C1 segment of cervical spinal cord (tissue), 14 donors: Measurements from ENCODE around the gene COL27A1.
"Not testable (repeated sequence)": the region's sequence is repeated elsewhere in the genome, so short reads cannot be mapped to it uniquely, and the experiment has no call there.

ENCODE experiments used
- DNase-seq, 14 donors: peaks; one replicate each; lab custom pipeline; 2025; lab: John Stamatoyannopoulos, UW

The COL27A1 gene

DNA sequence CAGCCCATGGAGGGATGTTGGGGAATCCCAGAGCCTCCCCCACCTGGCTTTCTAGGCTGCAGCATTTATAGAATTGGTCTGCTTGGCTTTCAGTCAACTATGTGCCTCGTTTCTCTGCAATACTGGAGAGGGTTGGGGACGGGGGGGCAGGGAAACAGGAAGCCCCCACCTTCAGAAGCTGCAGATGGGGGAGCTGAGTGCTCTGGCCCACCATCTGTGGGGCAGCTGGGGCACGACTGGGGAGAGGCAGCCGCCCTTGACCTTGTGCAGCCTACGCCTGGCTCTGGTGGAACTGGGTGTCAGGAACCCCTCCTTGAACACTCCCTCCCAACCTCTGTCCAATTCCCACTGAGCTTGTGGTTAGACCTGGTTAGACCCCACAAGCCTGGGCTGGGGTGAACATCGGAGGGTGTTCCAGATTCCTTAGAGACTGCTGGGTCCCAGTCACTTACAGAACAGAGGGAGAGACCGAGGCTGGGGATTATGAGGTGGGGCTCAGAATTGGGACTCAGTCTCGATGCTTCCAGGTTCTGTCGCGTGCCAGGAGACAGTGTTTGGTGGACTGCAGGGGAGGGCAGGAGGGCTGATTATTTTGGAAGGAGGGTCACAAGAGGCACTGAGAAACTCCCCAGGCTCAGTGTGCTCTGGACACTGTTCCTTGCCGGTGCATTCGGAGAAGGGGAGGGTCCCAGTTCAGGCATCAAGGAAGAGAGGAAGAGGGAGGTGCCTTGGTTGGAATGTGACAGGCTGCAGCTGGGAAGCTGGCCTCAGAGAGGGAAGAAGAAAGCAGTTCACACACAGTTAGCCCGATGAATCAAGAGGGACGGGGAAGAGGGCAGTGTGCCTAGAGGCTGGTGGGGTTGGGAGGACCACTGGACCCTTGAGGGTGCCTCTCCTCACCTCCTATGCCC, 25.6 kb downstream of the COL27A1 start:
- no peak for DNase-seq

DNA sequence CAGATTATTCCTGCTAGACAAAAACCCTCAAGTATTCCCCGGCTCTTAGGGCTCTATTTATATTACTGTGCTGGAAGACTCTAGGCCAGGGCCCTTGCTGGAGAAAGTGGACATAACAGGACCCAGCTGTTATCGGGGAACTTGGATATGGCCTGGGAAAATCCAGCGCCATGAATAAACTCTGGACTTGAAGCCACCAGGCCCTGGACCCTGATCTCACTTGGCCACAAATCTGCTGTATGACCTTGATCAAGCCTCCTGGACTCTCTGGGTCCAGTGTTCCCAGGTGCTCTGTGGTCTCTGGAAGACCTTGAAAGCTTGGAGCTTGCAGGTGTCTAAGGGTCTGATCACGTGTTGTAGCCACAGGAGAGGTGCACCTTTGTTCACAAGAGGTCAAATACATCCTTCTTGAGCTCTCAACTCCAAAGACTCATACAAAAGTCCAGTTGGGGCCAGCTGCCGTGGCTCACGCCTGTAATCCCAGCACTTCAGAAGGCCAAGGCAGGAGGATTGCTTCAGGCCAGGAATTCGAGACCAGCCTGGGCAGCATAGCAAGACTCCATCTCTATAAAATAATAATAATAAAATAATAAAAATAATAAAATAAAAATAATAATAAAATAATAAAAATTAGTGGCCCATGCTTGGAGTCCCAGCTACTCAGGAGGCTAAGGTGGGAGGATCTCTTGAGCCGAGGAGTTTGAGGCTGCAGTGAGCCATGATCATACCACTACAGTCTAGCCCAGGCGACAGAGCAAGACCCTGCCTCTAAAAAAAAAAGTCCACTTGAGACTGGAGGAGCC, 26.5 kb downstream of the COL27A1 start:
- DNase-seq, result no peak

DNA sequence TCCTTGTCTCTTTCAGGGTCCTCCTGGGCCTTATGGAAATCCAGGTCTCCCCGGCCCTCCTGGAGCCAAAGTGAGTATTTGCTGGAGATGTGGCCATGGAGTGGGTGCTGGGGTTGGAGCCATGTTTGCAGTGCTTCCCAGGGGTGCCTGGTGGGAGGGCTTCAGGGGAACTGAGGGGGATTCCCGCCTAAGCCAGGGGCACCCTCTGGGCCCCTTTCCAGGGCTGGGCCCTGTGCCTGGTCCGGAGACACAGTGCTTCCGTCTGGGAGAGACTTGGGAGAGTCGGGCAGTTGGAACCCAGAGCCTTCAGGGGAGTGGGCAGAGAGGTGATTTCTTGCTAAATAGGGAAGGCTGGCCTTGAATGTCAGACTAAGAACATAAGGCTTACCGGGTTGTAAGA, 27.7 kb downstream of the COL27A1 start:
- DNase-seq, result no peak

DNA sequence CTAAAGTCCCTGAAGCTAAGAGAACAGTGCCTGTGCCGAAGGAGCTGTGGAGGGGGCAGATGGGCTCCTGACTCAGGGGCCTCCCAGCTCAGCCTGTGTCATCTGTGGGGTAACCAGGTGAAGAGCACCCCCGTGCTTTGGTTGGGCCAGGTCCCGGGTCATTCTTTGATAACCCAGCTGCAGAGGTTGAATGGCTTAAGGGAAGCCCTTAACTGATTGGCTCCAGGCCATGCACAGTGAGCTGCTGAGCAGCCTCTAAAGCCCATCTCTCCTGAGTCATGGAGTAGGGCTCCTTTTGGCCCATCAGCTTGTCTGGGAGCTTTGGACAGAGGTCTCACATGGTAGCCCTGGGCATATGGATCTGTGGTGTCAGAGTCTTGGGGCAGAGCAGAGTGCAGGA, 28.7 kb downstream of the COL27A1 start:
- no peak for DNase-seq

DNA sequence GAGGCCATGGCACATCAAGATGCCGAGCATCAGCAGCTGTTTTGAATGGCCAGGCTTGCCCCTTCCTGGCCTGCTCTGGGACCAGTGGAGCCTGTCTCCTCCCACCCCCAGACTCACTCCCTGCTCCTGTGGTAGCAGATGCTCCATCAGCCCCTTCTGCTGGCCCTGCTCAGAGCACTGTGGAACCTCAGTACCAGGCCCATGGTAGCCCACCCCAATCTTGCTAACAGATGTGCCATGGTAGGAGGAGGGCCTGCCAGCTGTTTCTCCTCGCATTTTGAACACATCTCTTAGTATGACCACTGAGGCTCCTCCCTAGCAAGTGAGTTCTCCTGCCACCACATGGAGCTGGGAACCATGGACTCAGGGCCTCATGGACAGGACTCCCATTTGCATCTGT, 29.5 kb downstream of the COL27A1 start:
- DNase-seq, result no peak

- DNase-seq, result no peak
Observed at GRCh38 chr9:114185570-114186490, 30.5 kb downstream of the COL27A1 start.

GRCh38 chr9:114186605-114187289, 31.4 kb downstream of the COL27A1 start:
- DNase-seq, result no peak

- no peak for DNase-seq
Observed at GRCh38 chr9:114187827-114188226, 32.5 kb downstream of the COL27A1 start.

DNA sequence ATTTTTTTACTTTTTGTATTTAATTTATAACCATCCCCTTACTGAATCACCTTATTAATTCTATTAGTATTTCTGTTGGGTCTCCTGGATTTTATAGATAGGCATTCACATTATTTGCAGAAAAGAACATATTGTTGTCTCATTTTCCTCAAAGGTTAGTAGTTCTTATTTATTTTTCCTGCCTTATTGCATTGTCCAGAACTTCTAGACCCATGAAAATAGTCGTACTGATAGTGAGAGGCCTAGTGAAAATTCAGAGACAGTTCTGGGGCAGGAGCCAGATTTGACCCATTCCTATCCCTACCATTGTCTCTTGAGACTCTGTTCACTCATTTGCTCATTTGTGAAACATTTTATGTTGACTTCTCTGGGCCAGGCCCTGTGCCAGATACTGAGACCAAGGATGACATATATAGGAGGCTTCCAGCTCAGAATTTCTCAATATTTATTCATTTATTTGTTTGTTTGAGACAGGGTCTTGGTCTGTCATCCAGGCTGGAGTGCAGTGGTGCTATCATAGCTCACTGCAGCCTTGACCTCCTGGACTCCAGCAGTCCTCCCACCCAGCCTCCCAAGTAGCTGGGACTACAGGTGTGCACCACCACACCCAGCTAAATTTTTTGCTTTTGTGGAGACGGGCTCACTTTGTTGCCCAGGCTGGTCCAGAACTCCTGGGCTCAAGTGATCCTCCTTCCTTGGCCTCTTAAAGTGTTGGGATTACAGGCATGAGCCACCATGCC, 34.7 kb downstream of the COL27A1 start:
- no peak for DNase-seq

DNA sequence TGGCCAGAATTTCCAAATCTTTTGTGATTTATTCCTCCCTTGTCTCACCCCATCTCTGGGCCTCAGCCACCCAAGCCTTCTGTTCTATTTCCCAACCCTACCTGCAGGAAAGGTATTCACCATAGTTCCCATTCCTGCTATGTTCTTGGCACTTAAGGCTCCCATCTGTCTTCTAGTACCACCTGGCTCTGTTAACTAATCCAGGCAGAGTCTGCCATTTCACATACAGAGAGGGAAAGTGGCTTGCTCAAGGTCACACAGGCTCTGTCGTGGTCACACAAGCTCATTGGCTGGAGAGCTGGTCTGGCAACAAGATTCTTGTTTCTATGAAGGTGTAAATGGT, 35.2 kb downstream of the COL27A1 start:
- peak in 1 of 14 donors; percentile 63 for DNase-seq

DNA sequence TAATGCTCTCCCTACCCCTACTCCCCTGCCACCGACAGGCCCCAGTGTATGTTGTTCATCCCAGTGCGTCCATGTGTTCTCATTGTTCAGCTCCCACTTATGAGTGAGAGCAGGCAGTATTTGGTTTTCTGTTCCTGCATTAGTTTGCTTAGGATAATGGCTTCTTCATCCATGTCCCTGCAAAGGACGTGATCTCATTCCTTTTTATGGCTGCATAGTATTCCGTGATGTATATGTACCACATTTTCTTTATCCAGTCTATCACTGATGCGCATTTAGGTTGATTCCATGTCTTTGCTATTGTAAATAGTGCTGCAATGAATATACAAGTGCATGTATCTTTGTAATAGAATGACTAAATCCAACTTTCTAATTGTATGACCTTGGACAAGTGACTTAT, 36.1 kb downstream of the COL27A1 start:
- not testable (repeated sequence) for DNase-seq

- DNase-seq, result no peak
Observed at GRCh38 chr9:114192539-114192938, 37.2 kb downstream of the COL27A1 start.

DNA sequence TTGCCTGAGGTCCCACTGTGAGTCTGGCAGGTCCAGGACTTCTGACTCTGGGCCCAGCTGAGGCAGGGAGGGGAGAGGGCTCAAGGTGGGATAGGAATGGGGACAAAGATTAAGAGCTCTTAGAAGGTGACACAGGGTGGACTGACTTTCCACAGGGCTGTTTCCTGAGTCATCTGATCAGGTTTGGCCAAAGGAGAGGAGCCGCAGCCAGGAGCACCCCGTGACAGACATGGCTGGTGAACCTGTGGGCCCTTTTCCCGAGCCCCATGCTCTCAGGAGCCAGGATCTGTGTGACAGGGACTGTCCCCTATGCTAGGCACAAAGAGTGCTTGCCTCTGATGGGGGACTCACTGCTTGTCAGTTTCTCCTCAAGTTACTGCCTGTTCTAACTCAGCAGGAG, 37.8 kb downstream of the COL27A1 start:
- no peak for DNase-seq

GRCh38 chr9:114196117-114196516, 40.8 kb downstream of the COL27A1 start:
- DNase-seq, result no peak

DNA sequence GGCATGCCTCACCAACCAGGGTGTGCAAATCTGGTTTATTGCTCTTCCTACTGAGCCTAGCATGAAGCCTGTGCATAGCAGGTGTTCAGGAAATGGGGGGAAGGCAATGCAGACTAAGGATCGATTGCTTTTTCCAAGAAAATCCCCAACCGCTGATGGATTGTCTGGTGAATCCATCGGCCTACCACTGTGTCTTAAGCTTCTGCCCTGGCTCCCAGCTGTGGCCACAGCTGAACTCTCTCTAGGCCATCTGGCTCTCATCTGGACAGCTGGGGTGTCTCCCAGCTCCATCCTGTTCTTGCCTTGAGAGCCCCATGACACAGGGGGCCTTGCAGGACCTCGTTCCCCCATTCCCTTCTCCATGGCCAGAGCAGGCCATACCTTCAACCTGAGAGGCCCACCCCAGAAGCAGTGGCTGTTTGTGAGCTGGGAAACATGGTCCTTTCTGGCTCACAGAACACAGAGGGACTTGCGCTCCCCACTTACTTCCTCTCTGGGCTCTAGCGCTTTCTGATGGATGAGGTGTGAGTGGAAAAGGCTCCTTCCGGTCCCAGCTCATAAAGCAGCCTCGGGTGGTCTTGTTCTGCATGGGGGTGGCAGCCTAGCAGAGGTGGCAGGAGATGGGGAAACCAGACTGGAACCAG, 41.8 kb downstream of the COL27A1 start:
- no peak for DNase-seq

DNA sequence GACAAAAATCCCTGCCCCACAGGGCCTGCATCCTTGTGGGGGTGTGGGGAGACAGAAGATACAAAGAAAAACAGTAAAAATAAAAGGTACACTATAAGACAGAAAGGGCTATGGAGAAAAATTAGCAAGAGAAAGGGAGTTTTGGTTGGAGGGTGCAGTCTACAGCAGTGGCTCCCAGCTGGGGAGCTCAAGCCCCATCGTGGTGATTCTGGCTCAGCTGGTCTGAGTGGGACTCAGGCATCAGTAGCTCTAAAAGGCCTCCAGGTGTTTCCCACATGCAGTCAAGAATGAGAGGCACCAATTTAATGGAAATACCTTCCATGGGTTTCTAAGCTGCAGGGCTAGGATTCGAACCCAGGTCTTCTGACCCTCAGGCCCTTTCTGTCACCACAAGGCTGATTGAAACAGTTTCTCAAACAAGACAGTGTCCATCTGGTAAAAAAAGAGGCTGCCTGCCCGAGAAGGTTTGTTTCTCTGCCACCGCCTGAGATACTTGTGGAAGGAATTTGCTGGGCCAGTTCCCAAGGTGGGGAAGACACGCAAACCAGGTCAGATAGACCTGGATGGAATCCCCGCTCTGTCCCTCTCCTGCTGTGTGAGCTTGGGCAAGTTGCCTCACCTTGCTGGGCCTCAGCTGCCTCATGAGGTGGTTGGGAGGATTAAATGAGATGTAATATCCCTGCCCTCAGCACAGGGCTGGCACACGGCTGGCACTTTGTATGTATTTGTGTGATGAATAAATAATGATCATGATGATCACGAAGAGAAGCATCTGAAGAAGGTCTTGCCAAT, 43.1 kb downstream of the COL27A1 start:
- peak in 2 of 14 donors; percentile 22 to 73 for DNase-seq

GRCh38 chr9:114200721-114201300, 45.5 kb downstream of the COL27A1 start:
- DNase-seq, result no peak

DNA sequence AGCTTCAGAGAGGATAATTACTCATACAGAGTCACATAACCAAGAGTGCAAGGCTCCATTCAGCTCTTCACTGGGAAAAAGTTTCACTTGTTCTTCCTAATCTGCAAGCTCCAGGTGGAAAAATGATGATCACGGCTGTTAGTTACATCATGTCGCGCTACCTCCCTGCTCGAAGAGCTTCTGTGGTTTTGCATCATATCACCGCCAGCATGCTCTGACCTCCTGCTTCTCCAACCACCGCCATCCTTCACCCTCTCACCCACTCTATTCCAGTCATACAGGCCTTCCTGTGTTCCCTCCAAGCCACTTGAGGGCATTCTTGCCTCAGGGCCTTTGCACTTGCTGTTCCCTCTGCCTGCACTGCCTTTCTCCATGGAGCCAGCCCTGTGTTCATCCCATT, 47.1 kb downstream of the COL27A1 start:
- no peak for DNase-seq

GRCh38 chr9:114202849-114203248, 47.5 kb downstream of the COL27A1 start:
- DNase-seq, result no peak
